Measurements from ENCODE around the gene TENM4. TPM values are rescaled to one million over a fixed set of nuclear protein-coding genes. Genes with fewer than 3 reads are reported as not detected.

TENM4 gene
- total RNA-seq, 4 donors from 2014 or later, result 7.7 to 39.3 (median 16.1) TPM

DNA sequence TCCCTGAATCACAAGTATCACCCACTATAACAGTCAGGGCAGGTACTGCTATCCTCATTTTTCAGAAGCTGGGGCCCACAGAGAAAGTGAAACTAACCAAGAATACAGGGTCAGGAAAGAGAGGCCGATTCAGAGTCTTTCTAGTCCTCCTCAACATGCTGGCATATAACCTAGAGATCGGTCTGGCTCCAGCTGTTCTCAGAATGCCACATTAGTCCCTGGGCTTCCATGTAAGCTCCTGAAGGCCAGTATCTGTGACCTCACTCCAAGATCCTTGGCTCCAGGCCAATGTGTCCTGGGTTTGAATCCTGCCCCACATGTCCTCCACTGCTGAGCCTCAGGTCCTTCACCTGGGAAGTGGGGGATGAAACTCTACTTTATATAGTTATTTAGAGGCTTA lies 50.4 kb downstream of the TENM4 start:
- 89 to 100% methylated on average over 2 of the region's 2 CpGs for WGBS, 2 donors
- DNase-seq, result no peak
- H3K36me3 ChIP-seq, result no peaks in the 10 kb centered on the region
- no peaks in the 10 kb centered on the region for H3K27me3 ChIP-seq
- no peak overlapping the region for H3K27ac ChIP-seq
- H3K9me3 ChIP-seq, result no peaks in the 10 kb centered on the region
- no peaks in the 10 kb centered on the region for H3K4me1 ChIP-seq
- TF ChIP-seq, protein P1, sequence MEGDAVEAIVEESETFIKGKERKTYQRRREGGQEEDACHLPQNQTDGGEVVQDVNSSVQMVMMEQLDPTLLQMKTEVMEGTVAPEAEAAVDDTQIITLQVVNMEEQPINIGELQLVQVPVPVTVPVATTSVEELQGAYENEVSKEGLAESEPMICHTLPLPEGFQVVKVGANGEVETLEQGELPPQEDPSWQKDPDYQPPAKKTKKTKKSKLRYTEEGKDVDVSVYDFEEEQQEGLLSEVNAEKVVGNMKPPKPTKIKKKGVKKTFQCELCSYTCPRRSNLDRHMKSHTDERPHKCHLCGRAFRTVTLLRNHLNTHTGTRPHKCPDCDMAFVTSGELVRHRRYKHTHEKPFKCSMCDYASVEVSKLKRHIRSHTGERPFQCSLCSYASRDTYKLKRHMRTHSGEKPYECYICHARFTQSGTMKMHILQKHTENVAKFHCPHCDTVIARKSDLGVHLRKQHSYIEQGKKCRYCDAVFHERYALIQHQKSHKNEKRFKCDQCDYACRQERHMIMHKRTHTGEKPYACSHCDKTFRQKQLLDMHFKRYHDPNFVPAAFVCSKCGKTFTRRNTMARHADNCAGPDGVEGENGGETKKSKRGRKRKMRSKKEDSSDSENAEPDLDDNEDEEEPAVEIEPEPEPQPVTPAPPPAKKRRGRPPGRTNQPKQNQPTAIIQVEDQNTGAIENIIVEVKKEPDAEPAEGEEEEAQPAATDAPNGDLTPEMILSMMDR (IDR thresholded peaks at IDR 0.05), result no peak
- no peak for TF ChIP-seq POLR2A (IDR thresholded peaks at IDR 0.05)
- intact Hi-C loops (cut with DNase I), result no loop called here
- no peak overlapping the region for H3K4me3 ChIP-seq

DNA sequence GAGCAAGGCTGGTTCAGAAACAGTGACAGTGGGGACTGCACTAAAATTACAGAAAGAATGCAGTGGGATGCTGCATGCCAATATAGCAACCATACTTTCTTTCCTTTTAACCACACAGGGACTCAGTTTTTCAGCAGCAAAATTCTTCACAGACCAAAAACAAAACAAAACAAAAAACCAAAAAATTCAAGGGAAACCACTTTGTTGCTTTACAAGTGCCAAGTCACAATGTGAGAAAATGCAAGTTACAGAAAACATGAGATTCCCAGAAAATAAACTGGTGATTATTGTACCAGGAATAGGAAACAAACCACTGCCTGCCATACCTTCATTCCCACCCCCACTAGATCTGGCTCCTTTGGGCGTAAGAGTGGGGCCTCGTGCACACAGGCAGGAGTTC lies 52.6 kb downstream of the TENM4 start:
- H3K4me1 ChIP-seq, result no peaks in the 10 kb centered on the region
- no peak for DNase-seq
- H3K9me3 ChIP-seq, result no peaks in the 10 kb centered on the region
- H3K27ac ChIP-seq, result no peak overlapping the region
- H3K36me3 ChIP-seq, result no peaks in the 10 kb centered on the region
- WGBS, 2 donors, result 85% methylated on average over 2 of the region's 2 CpGs
- no peak overlapping the region for H3K4me3 ChIP-seq
- H3K27me3 ChIP-seq, result no peaks in the 10 kb centered on the region
- no peak for TF ChIP-seq POLR2A (IDR thresholded peaks at IDR 0.05)
- TF ChIP-seq, protein P1 (IDR thresholded peaks at IDR 0.05), result no peak
- intact Hi-C loops (cut with DNase I), result no loop called here

DNA sequence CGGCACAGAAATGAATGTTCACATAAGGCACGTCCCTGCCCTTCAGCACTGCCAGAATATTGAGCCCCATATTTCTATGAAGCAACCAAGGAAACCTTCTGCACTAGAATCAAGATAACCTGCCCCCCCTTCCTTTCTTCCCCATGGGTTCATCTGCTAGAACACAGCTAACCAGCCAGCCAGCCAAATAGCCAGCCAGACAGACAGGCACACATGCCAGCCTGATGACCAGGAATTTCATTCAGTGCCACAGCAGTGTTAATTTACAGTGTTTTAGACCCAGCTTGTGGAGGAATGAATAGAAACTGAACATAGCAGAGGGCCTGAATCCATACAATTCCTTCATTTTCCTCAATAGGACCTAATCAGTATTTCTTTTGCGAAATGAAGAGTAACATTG lies 57.0 kb downstream of the TENM4 start:
- H3K4me1 ChIP-seq, result peaks cover 0 to 10% (median 9%) of the 10 kb centered on the region in 3 donors
- intact Hi-C loops (cut with DNase I), result no loop called here
- no peak overlapping the region for H3K27ac ChIP-seq
- 66 to 73% methylated on average over 3 of the region's 3 CpGs for WGBS, 2 donors
- DNase-seq, result no peak
- H3K36me3 ChIP-seq, result no peaks in the 10 kb centered on the region
- no peaks in the 10 kb centered on the region for H3K27me3 ChIP-seq
- H3K9me3 ChIP-seq, result no peaks in the 10 kb centered on the region
- no peak overlapping the region for H3K4me3 ChIP-seq
- TF ChIP-seq POLR2A (IDR thresholded peaks at IDR 0.05), result no peak
- TF ChIP-seq, protein P1 (IDR thresholded peaks at IDR 0.05), result no peak

DNA sequence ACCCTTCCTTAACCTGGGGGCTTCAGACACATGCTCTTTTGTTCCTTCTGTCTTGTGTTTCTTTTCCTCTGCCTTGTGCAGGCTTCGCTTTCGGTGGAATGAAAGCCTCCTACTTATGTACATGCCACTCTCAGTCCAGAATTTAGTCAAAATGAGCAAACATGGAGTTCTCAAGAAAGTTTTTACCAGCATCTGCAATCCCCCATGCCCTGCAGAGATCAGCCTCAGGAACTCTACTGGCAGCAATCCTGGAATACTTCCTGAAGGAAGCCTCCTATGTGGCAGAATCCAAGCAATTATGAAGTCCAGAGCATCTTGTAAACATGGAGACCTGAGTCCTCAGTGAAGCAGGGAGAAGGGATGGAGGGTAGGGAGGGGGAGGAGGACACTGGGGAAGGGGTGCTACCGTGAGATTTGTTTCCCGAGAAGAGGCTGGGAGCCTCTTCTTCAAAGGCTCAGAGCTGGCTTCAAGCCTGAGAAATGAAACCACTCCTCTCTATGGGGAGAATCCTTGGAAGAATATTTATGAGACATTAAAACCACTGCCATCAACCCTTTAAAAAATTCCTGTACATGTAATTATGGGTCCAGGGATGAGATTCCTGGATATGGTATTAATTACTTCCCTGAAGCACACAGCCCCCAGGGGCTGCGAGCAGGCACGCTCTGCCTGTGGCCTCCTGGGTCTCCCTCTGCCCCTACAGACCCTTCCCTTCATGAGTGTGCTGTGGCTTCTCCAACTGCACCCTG lies 58.4 kb downstream of the TENM4 start:
- H3K27ac ChIP-seq, result no peak overlapping the region
- WGBS, 2 donors, result 58 to 61% methylated on average over 5 to 6 of the region's 6 CpGs
- H3K27me3 ChIP-seq, result no peaks in the 10 kb centered on the region
- H3K9me3 ChIP-seq, result no peaks in the 10 kb centered on the region
- no peak for TF ChIP-seq POLR2A (IDR thresholded peaks at IDR 0.05)
- TF ChIP-seq, protein P1 (IDR thresholded peaks at IDR 0.05), result no peak
- H3K4me1 ChIP-seq, result peaks cover 0 to 10% (median 9%) of the 10 kb centered on the region in 3 donors
- H3K4me3 ChIP-seq, result no peak overlapping the region
- no peak for DNase-seq
- H3K36me3 ChIP-seq, result no peaks in the 10 kb centered on the region
- intact Hi-C loops (cut with DNase I), result no loop called here

DNA sequence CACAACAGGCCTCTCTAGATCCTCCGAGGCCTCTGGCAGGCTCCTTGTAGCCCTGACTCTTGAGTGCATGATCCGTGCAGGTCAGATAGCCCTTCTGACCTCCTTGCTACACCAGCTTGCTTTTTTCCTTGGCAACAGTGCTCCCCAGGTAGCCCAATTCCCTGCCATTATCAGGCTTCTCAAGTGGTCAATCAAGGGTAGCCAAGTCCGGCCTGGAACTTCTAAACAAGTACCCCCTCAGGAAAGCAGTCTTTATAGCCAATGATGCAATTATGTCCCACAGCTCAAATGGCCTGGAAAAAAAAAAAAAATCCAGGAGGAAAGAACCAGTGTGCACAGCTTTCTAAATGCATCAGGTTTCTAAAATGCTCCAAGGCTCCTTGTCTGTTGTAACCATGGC lies 59.8 kb downstream of the TENM4 start:
- no peaks in the 10 kb centered on the region for H3K9me3 ChIP-seq
- intact Hi-C loops (cut with DNase I), result no loop called here
- peaks cover 0 to 17% (median 13%) of the 10 kb centered on the region in 3 donors for H3K4me1 ChIP-seq
- 53 to 58% methylated on average over 3 of the region's 3 CpGs for whole genome bisulfite sequencing, 2 donors
- no peak for TF ChIP-seq POLR2A (IDR thresholded peaks at IDR 0.05)
- TF ChIP-seq, protein P1 (IDR thresholded peaks at IDR 0.05), result no peak
- no peak overlapping the region for H3K4me3 ChIP-seq
- H3K27me3 ChIP-seq, result no peaks in the 10 kb centered on the region
- H3K36me3 ChIP-seq, result no peaks in the 10 kb centered on the region
- H3K27ac ChIP-seq, result no peak overlapping the region
- DNase-seq, result no peak
